Stimulated activated naive B cell treated with anti-CD40 and anti-IgM and Interleukin-4, amounts not matched to agents 10 μg/mL and 1 μg/mL and 100 μg/mL, for 72 hours (primary cell): ENCODE results near the gene CD247.
A peak's percentile ranks its signal among the peaks of the same experiment; 100 is the strongest.

ENCODE experiments used
- ATAC-seq, 2 donors: fragments of 150-1000 bp; cut with Tn5 transposase; replicated peaks; 2 replicates each; pipeline ENCODE4 v1.10.0; 2021; ENCODE audit warnings: moderate library complexity in 1 of 2
- DNase-seq: peaks from one replicate; pipeline ENCODE4 v3.0.0; 2021
- H3K27ac Mint-ChIP-seq: one replicate; pipeline ENCODE4 v1.8.0; 2022; ENCODE audit warnings: mild to moderate bottlenecking, mixed read lengths
- H3K27me3 Mint-ChIP-seq, 2 donors: one replicate each; pipeline ENCODE4 v1.8.0; 2022; ENCODE audit warnings: mixed read lengths in 2 of 2
- H3K36me3 Mint-ChIP-seq, 2 donors: one replicate each; pipeline ENCODE4 v1.8.0; 2022; ENCODE audit warnings: mixed read lengths in 2 of 2, mild to moderate bottlenecking in 1 of 2
- H3K4me1 Mint-ChIP-seq, 2 donors: one replicate each; pipeline ENCODE4 v1.8.0; 2022; ENCODE audit warnings: mixed read lengths in 2 of 2, mild to moderate bottlenecking in 1 of 2
- H3K4me3 Mint-ChIP-seq, 2 donors: one replicate each; pipeline ENCODE4 v1.8.0; 2022; ENCODE audit warnings: mild to moderate bottlenecking in 2 of 2, mixed read lengths in 2 of 2, moderate library complexity in 1 of 2
- H3K9me3 Mint-ChIP-seq, 2 donors: one replicate each; pipeline ENCODE4 v1.8.0; 2022; ENCODE audit warnings: mixed read lengths in 2 of 2, mild to moderate bottlenecking in 1 of 2

The CD247 gene

DNA sequence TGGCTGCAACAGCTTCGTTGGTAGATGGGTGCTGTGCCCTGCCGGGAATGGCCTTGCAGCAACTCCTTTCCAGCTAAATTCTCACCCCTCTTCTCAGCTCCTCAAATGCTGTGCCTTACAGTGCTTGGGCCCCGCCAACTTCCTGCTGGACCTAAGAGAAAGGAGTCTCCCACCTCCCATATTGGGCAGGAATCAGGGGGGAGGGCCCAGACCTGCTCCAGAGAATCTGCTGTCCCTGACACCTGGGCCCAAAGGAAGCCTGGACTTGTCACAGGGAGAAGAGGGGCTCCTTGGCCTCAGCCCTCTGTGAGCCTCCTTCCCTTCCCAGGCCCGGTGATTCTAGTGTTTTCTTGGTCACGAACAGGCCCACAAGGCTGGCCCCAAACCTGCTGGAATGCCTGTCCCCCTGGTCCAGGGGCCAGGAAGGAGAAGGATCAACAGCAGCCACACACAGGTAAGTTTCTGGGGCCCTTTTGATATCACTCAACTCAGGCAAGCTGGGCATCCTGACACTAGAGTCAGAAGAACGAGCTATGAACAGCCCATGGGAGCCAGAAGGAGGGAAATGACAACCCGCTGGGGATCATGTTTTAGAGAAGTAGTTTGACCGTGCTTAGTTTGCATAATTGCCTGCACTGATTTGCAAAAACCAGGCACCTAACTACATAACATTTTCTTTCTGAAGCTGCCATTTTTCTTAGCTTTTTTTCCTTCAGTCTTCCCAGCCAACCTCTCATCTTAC lies 86.2 kb downstream of the CD247 start:
- no peak for DNase-seq
- Mint-ChIP-seq H3K4me1 (peaks cover 24 to 48% of the 10 kb centered on the region in 2 donors), H3K27ac (peak overlapping the region; percentile 92), H3K36me3 (no peaks in the 10 kb centered on the region), H3K27me3 (peaks cover 5 to 7% of the 10 kb centered on the region in 2 donors), H3K9me3 (no peaks in the 10 kb centered on the region), H3K4me3 (no peak overlapping the region)
- ATAC-seq, result peak; percentile 26 to 34

DNA sequence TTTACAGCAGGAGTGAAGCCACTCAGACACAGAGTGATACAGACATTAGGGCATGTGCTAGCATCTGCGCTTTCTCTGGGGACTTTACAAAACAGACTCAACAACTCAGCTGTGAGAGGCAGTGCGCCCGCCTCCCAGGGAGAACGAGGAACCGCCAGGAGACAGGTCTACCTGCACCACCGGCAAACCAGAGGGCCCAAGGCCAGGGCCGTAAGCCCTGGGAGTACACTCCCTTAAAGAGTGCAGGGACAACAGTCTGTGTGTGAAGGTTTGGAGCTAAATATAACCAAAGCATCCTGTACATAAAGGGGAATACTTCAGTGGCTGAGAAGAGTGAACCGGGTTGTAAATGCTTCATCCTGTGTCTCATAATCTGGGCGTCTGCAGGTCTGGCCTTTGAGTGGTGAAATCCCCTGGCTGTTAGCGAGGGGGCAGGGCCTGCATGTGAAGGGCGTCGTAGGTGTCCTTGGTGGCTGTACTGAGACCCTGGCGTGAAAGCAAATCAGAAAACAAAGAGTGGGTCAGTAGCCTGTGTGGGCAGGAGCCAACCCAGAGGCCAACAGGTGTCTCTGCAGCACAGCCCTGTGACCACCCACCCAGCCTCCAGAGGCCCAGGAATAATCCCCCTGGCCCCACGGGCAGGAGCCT lies 86.9 kb downstream of the CD247 start:
- Mint-ChIP-seq H3K36me3 (no peaks in the 10 kb centered on the region), H3K9me3 (no peaks in the 10 kb centered on the region), H3K27ac (peak overlapping the region; percentile 92), H3K4me1 (peaks cover 24 to 48% of the 10 kb centered on the region in 2 donors), H3K27me3 (peaks cover 5 to 7% of the 10 kb centered on the region in 2 donors), H3K4me3 (peak overlapping the region; percentile 52 to 59)
- DNase-seq (no peak), ATAC-seq (peak; percentile 51 to 59)

DNA sequence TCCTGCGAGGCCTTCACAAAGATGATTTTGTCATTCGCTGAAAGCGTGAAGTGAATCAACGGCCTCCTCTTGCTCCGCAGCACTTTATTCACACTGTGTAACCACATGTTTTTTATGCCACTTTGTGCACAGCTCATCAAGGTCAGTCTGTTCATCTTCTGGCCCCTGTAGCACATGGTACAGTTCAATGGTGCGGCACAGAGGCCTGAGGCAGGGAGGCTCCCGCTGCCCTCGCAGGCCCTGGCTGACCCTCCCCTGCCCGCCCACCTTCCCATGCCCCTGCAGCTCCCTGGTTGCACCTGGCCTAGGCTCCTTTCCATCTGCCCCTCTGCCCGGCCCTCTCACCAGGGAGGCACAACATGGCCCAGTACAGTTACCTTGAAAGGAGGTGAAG lies 87.5 kb downstream of the CD247 start:
- no peaks in the 10 kb centered on the region for H3K9me3 Mint-ChIP-seq

DNA sequence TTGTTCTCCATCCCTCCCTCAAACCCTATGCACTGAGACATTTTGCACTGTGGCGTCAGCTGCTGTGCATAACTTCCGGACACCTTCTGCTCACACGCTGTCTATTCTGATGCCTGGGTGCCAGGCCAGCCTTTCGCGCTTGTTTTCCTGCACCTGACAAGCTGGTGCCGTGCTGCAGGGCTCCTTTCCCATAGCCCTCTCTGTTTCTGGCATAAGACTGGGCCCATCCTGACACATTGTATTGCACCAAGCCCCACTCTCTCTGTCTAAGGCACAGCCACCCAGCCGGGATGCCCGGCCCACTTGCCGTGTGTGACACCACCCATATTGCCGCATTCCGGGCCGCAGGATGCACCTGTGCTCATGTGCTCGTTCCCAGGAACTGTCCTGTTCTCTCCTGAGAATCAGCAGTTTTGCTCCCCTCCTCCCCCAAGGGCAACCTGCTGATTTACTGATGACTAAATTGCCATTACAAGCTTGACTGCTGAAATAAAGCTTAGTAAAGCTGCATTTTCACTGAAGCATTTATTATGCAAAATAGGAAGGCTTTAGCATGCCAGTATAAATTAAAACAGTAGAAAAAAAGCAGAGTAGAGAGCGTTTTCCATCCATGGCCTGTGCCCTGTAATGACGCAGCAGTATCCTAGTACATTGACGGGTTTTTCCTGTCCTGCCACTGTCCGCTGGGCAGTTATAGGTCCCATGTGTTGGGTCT lies 88.0 kb downstream of the CD247 start:
- DNase-seq (peak; percentile 15), ATAC-seq (peak; percentile 36 to 63)
- H3K36me3 Mint-ChIP-seq, result no peaks in the 10 kb centered on the region
- peaks cover 24 to 48% of the 10 kb centered on the region in 2 donors for H3K4me1 Mint-ChIP-seq
- H3K9me3 Mint-ChIP-seq, result no peaks in the 10 kb centered on the region
- H3K27me3 Mint-ChIP-seq, result peaks cover 2% of the 10 kb centered on the region in 2 donors
- peak overlapping the region; percentile 30 to 41 for H3K4me3 Mint-ChIP-seq
- peak overlapping the region; percentile 83 for H3K27ac Mint-ChIP-seq

More for the DNA sequence above, 87.5 kb downstream of the CD247 start:
- ATAC-seq, result peak; percentile 64 to 65
- Mint-ChIP-seq H3K27me3 (peaks cover 5 to 7% of the 10 kb centered on the region in 2 donors), H3K4me1 (peaks cover 24 to 48% of the 10 kb centered on the region in 2 donors), H3K27ac (peak overlapping the region; percentile 92), H3K4me3 (peak overlapping the region; percentile 52 to 59), H3K36me3 (no peaks in the 10 kb centered on the region)
- no peak for DNase-seq

DNA sequence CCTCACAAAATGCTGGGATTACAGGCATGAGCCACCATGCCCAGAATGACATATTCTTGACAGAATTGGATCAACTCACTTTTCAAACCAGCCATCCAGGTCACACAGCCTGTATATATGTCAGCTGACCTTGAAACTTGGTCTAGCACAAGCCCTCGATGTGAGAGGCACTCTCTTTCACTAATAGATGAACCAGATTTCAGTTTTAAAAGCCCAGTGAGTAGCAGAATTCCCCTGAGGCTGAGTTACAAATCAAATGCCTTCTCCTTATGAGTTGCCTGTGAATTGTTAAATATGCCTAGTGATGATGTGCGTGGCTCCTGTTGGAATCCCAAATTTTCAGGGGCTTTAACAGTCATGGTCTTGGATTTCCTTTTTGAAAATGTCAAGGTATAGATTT lies 88.7 kb downstream of the CD247 start:
- H3K27me3 Mint-ChIP-seq, result no peaks in the 10 kb centered on the region
- peak overlapping the region; percentile 25 for H3K27ac Mint-ChIP-seq
- ATAC-seq (peak in 1 of 2 donors; percentile 17), DNase-seq (no peak)
- H3K9me3 Mint-ChIP-seq, result no peaks in the 10 kb centered on the region
- no peak overlapping the region for H3K4me3 Mint-ChIP-seq
- peaks cover 25 to 48% of the 10 kb centered on the region in 2 donors for H3K4me1 Mint-ChIP-seq
- H3K36me3 Mint-ChIP-seq, result peaks cover 1 to 3% of the 10 kb centered on the region in 2 donors

DNA sequence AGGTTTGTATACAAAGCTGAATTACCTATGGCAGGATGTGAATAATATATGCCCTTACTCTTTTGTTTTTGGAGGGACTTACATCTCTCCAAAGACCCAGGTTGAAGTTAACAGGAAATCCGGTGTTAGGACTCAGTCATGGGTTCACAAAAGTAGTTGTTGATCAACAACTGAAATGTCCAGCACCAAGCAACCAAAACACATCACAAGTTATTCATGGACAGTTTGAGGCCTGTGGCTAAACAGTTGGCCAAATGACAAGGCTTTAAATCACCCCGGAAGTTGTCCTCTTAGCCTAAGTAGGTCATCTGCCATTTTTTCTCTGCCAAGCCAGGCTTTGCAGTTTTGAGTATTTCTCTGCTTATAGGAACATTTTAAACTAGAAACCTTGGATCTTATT lies 89.9 kb downstream of the CD247 start:
- no peak for ATAC-seq
- Mint-ChIP-seq H3K9me3 (no peaks in the 10 kb centered on the region), H3K4me1 (peaks cover 25 to 48% of the 10 kb centered on the region in 2 donors), H3K4me3 (no peak overlapping the region), H3K36me3 (peaks cover 1 to 8% of the 10 kb centered on the region in 2 donors), H3K27ac (no peak overlapping the region), H3K27me3 (no peaks in the 10 kb centered on the region)
- no peak for DNase-seq

DNA sequence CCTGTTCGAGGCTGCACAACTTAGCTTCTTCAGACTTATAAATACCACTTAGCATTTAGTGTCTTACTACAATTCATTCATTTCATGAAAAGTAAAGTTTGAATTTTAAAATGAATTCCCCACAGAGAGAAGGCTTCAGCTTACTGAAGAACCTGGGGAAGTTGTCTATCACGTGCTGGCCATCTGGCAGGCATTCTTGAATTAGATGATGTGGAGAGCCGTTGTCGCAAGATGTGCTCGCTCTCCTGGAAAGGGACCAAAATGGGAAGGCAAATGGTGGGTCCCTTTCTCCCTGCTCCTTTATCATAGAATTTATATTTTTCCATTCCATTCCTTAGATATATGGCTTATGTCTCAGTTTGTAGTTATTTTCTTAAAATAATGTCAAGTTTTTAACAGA lies 90.5 kb downstream of the CD247 start:
- peaks cover 24 to 46% of the 10 kb centered on the region in 2 donors for H3K4me1 Mint-ChIP-seq
- H3K9me3 Mint-ChIP-seq, result no peaks in the 10 kb centered on the region
- no peaks in the 10 kb centered on the region for H3K27me3 Mint-ChIP-seq
- no peak overlapping the region for H3K4me3 Mint-ChIP-seq
- no peak for ATAC-seq
- peaks cover 1 to 8% of the 10 kb centered on the region in 2 donors for H3K36me3 Mint-ChIP-seq
- DNase-seq, result no peak
- peak overlapping the region; percentile 1 for H3K27ac Mint-ChIP-seq

DNA sequence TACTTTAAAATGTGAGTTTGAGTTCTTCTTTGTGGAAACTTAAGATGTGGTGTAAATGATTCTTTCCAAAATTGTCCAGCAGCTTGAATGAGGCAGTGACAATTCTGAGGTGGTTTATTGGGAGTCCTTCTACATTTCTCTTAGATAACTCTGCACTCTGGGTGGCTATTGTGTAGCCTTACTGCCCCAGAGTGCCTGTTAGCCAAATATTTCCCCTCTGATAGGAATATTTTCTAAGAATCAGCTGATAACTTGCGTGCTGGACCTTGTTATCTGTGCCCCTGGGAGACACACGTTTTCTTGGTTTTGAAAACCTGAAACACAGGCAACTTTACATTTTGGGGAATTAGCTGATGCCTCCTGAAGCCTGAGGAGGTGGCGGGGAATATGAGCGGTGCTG lies 91.6 kb downstream of the CD247 start:
- Mint-ChIP-seq H3K27me3 (no peaks in the 10 kb centered on the region), H3K36me3 (peaks cover 3 to 12% of the 10 kb centered on the region in 2 donors), H3K4me1 (peaks cover 16 to 35% of the 10 kb centered on the region in 2 donors), H3K4me3 (no peak overlapping the region), H3K27ac (no peak overlapping the region), H3K9me3 (no peaks in the 10 kb centered on the region)
- ATAC-seq (no peak), DNase-seq (no peak)

DNA sequence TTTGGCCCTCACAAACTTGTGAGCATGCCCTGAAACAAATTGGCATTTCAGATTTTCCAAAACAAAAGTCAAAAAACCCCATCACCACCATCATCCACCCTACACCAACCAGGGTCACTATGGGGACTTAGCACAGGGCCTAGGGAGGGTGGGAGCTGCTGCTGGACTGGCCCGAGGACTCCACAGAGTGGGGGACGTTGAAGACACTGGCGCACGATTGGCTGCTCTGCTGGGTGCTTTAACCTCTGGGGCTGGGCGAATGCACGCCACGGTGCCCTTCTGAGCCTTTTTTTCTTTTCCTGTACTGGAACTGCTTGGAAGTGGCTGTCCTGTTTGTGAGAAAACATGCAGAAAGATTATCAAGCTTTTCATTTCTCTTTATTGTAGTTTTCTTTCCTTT lies 92.8 kb downstream of the CD247 start:
- Mint-ChIP-seq H3K27me3 (no peaks in the 10 kb centered on the region), H3K36me3 (peaks cover 3 to 12% of the 10 kb centered on the region in 2 donors), H3K4me3 (no peak overlapping the region), H3K27ac (no peak overlapping the region), H3K4me1 (peaks cover 7 to 24% of the 10 kb centered on the region in 2 donors), H3K9me3 (no peaks in the 10 kb centered on the region)
- ATAC-seq, result no peak
- no peak for DNase-seq

DNA sequence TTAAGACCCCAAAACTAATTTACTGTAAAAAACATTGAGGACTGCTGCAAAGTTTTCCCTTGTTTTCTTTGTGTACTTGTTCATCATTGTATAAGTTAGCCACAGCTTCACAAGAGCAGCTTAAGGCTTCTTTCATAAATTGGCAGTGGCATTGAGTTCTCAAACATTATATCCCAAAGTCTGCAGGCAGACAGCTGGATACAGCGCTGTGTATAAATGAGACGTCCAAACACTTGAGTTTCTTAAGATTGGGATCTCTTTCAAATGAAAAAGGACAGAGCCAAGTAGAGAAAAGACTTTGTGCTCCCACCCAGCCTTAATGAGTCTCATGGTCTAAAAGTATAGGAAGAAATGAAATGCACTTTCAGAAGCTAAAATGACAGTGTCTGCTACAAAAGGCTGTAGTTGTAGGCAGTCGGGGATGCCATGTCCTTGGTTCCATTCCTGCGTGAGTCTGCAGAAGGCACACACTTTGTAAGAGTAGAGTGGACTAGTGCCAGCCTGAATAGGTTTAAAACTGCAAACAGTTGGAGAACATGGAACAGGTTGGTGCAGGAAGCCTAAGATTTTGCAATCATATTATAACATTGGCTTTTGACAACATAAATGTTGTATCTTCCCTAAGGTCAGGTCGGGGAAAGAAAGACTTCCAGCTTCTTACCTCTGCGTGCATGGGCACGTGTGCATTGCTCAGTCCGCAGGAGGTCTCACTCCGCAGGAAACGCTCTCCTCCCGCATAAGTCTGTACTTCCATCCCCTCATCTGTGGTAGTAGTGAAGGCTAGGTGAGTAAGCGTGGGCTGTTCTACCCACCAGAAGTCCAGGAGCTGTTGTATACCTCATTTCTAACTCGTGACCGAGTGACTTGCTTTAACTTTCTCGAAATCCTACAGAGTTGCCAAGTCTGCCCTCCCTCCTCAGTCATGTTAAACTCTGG lies 94.4 kb downstream of the CD247 start:
- no peak for ATAC-seq
- no peak overlapping the region for H3K27ac Mint-ChIP-seq
- H3K4me1 Mint-ChIP-seq, result peaks cover 1 to 14% of the 10 kb centered on the region in 2 donors
- no peak for DNase-seq
- H3K27me3 Mint-ChIP-seq, result no peaks in the 10 kb centered on the region
- H3K4me3 Mint-ChIP-seq, result no peak overlapping the region
- no peaks in the 10 kb centered on the region for H3K9me3 Mint-ChIP-seq
- peaks cover 3 to 15% of the 10 kb centered on the region in 2 donors for H3K36me3 Mint-ChIP-seq

DNA sequence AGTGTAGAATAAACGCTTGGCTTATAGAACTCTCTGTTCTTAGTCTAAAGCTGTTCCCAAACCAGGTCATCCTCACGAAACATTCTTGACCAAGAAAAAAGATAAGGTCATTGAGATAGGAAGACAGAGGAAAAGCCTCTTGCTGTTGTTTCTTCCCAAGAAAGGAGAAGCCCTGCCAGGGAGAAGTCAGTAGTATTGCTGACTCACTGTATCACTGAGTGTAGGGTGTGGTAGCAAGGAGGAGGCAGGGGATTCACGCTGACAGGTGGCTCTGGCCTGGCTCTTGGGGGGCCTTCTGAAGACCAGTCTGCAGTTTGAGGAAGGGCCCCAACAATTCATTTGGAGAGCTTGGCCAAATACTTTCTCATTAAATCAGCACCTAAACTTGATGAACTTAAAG lies 97.8 kb downstream of the CD247 start:
- Mint-ChIP-seq H3K9me3 (no peaks in the 10 kb centered on the region), H3K27ac (no peak overlapping the region)

DNA sequence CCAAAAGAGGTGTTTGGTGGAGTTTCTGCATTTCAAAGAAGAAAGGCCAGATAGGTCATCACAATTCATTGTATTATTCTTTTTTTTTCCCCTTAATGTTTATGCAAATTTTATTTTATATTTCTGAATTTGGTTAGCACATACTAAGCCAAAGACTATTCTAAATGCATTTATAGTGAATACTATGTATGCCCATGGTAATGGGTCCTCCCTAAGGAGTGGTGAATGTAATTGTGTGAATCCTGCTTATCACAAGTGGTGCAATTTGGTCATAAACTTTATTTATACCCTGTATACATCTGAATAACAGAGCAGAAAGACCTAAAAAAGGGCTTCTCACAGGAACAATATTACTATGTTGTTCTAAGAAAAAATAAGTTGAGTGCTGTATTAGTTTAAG lies 99.1 kb downstream of the CD247 start:
- DNase-seq (no peak), ATAC-seq (no peak)
- Mint-ChIP-seq H3K9me3 (no peaks in the 10 kb centered on the region), H3K36me3 (peaks cover 8 to 24% of the 10 kb centered on the region in 2 donors), H3K27me3 (no peaks in the 10 kb centered on the region), H3K4me1 (peaks cover 7 to 19% of the 10 kb centered on the region in 2 donors), H3K4me3 (no peak overlapping the region), H3K27ac (no peak overlapping the region)

More for the DNA sequence above, 97.8 kb downstream of the CD247 start:
- Mint-ChIP-seq H3K27me3 (no peaks in the 10 kb centered on the region), H3K36me3 (peaks cover 6 to 26% of the 10 kb centered on the region in 2 donors), H3K4me3 (no peak overlapping the region), H3K4me1 (peaks cover 8 to 19% of the 10 kb centered on the region in 2 donors)
- no peak for ATAC-seq
- DNase-seq, result no peak

DNA sequence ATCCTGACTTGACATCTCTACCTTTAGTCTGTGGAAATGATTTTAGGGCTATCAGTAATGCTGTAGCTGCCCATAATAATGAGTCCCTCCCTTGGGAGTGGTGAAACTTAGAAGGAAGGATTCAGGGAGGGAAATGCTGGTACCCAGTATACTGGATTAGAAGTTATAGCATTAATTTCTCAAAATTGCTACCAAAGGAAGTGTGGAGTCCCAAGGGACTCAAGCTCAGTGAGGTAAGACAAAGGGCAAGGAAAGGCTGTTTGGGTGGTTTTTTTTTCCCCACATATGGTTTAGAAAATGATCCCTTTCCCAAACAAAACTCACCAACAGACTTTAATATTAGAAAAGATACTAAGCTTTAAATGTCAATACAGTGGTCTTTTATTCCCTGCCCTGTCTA lies 99.9 kb downstream of the CD247 start:
- Mint-ChIP-seq H3K27ac (no peak overlapping the region), H3K27me3 (no peaks in the 10 kb centered on the region), H3K36me3 (peaks cover 8 to 25% of the 10 kb centered on the region in 2 donors)

More for the DNA sequence above, 99.9 kb downstream of the CD247 start:
- H3K4me3 Mint-ChIP-seq, result no peak overlapping the region
- ATAC-seq, result no peak
- H3K9me3 Mint-ChIP-seq, result no peaks in the 10 kb centered on the region
- peaks cover 7 to 19% of the 10 kb centered on the region in 2 donors for H3K4me1 Mint-ChIP-seq
- no peak for DNase-seq
